ENCODE data around the gene MRPS27. TPM values are rescaled to one million over a fixed set of nuclear protein-coding genes. Genes with fewer than 3 reads are reported as not detected.

MRPS27 gene
- total RNA-seq, 1 donor from 2014 or later = 63.2 TPM

Other genes starting within 250 kb of the MRPS27 start
- gene MAP1B, start 212.8 kb downstream of the MRPS27 start, total RNA-seq = 8.4 TPM
- 7.7 TPM for gene PTCD2, start 133 bp upstream of the MRPS27 start, total RNA-seq
- 1.1 TPM for gene ZNF366, start 187.2 kb upstream of the MRPS27 start, total RNA-seq

Measured in esophagus mucosa (tissue), 1 donor.